Panc1 (cell line): ENCODE measurements around the gene AP1B1. TPM values are rescaled to one million over a fixed set of nuclear protein-coding genes. Genes with fewer than 3 reads are reported as not detected.

ENCODE experiments used
- ATAC-seq: fragments of 200-7000 bp; cut with Tn5 transposase; 2 replicates; pipeline ENCODE4 v1.9.1; 2020; ENCODE audit warnings: mild to moderate bottlenecking, moderate library complexity
- BruUV-seq: library from RNA; stranded (reverse); fragments of 400-500 nt; replicated peaks from 2 replicates; lab custom pipeline; 2021; lab: Mats Ljungman, UMichigan
- CTCF ChIA-PET: fragments of 300-600 bp; sonication (Branson Sonifier 250); formaldehyde crosslinking; loops from one replicate; lab custom pipeline; 2022; ENCODE audit warnings: antibody characterized with exemption; lab: Charles Lee
- POLR2A ChIA-PET: fragments of 300-600 bp; sonication (Branson Sonifier 250); formaldehyde crosslinking; loops from one replicate; lab custom pipeline; 2022; ENCODE audit warnings: antibody characterized with exemption; lab: Charles Lee
- DNase-seq: peaks from one replicate; pipeline ENCODE4 v3.0.0-alpha.2; 2010; ENCODE audit warnings: low read depth, low spot score
- H3K27ac ChIP-seq: 2 replicates; pipeline ENCODE4 v1.5.1; 2011; ENCODE audit warnings: mild to moderate bottlenecking, low read length, inconsistent platforms
- H3K27me3 ChIP-seq: fragments of 200-500 bp; sonication (Bioruptor generic); 2 replicates; pipeline ENCODE4 v1.6.0; 2014; ENCODE audit warnings: low read length, inconsistent platforms; ENCODE audit not compliant: control insufficient read depth, insufficient read depth
- H3K36me3 ChIP-seq: fragments of 200-500 bp; sonication (Bioruptor generic); 2 replicates; pipeline ENCODE4 v1.5.1; 2014; ENCODE audit warnings: inconsistent platforms, mild to moderate bottlenecking, low read length, moderate library complexity; ENCODE audit not compliant: control insufficient read depth, insufficient read depth
- H3K4me1 ChIP-seq: 2 replicates; pipeline ENCODE4 v1.5.1; 2011; ENCODE audit warnings: inconsistent platforms, mild to moderate bottlenecking, low read length, moderate library complexity; ENCODE audit not compliant: control insufficient read depth, insufficient read depth
- H3K4me3 ChIP-seq, 2 experiments: 2 replicates each; pipeline ENCODE4 v1.5.1; 2011 to 2012; ENCODE audit warnings: low read depth in 2 of 2, low read length in 2 of 2, mild to moderate bottlenecking in 2 of 2, inconsistent platforms in 1 of 2, moderate library complexity in 1 of 2
- H3K9me3 ChIP-seq: fragments of 200-500 bp; sonication (Bioruptor generic); 2 replicates; pipeline ENCODE4 v1.5.1; 2014; ENCODE audit warnings: low read depth, mild to moderate bottlenecking, inconsistent platforms, low read length, moderate library complexity; ENCODE audit not compliant: control insufficient read depth, insufficient read depth
- POLR2AphosphoS5 ChIP-seq: IDR thresholded peaks from 2 replicates; pipeline ENCODE4 v1.6.1; 2012; ENCODE audit warnings: mild to moderate bottlenecking, low read depth, low read length, moderate library complexity
- SIN3A ChIP-seq: IDR thresholded peaks from 2 replicates; pipeline ENCODE4 v1.6.1; 2012; ENCODE audit warnings: low read depth, mild to moderate bottlenecking, low read length, moderate library complexity, borderline replicate concordance; ENCODE audit not compliant: insufficient read depth
- TCF7L2 ChIP-seq: IDR thresholded peaks from 2 replicates; pipeline ENCODE4 v1.6.1; 2011; ENCODE audit warnings: mild to moderate bottlenecking, low read depth, low read length, inconsistent platforms
- in situ Hi-C: cut with HindIII; loops from 2 replicates; pipeline ENCODE4 v1.10.0; 2016; ENCODE audit warnings: low sequenced_read_pairs, low pct_unique_long_range_greater_than_20kb
- intact Hi-C: fragments of 100-400 bp; cut with micrococcal nuclease; formaldehyde crosslinking; loops from one replicate; pipeline ENCODE4 v1.10.0; 2022; ENCODE audit not compliant: unreplicated experiment
- total RNA-seq: library from RNA; stranded (reverse); gene quantifications from one replicate; pipeline ENCODE4 v1.2.1, GENCODE V29; 2021; ENCODE audit not compliant: unreplicated experiment
- TF ChIP-seq, protein P1 (sequence below), 2 experiments: IDR thresholded peaks; 2 replicates each; pipeline ENCODE4 v1.6.1; 2011 to 2012; ENCODE audit warnings: low read depth in 2 of 2, control low read depth in 1 of 2, low read length in 1 of 2, mild to moderate bottlenecking in 1 of 2, moderate library complexity in 1 of 2; ENCODE audit not compliant: insufficient read depth in 1 of 2
- TF ChIP-seq, protein P2 (sequence below): fragments of 450-650 bp; IDR thresholded peaks from 2 replicates; pipeline ENCODE4 v1.5.1; 2017; ENCODE audit warnings: mild to moderate bottlenecking

Gene AP1B1
- total RNA-seq, 1 experiment from 2014 or later, result 48.6 TPM

DNA sequence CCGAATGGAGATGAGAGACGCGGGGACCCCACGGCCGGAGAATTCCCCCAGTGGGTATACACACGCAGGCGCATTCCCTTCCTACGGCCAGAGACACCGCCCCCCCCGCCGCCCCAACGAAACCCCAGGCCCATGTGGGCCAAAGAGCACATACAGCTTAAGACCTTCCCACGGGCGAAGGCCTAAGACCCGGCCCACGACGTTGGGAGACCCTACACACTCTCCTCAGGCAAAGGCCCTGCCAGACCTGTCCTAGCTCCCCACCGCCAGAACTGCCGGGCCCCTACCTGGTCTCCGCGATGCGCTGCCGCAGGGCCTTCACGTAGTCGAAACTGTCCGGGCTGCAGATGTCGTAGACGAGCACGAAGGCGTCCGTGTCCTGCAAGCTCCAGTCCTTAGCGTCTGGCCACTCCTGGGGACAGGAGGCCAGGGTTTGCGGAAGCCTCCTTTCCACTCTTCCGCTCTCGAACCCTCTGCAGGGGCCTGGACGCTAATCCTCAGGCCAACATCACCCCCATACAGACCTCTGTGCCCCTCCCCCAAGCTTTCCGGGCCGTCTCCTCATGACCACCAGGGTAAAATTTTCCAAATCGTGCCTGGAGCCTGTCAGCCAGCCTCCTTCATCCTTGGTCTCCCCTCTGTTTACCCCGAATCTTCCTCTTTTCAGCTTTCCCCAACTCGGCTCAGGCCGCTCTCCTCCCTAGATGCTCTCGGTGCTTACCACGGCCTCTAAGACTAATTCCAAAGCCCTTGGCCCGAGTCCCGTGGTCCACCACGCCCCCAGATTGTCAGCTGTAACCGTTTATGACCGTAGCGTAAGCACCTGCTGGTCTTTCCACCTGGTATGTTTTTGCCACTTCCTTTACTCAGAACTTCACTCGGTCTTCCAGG lies 74.5 kb downstream of the AP1B1 start:
- intact Hi-C loops (no loop called here), in situ Hi-C loops (no loop called here)
- TF ChIP-seq POLR2AphosphoS5, result no peak
- TF ChIP-seq, protein P1, sequence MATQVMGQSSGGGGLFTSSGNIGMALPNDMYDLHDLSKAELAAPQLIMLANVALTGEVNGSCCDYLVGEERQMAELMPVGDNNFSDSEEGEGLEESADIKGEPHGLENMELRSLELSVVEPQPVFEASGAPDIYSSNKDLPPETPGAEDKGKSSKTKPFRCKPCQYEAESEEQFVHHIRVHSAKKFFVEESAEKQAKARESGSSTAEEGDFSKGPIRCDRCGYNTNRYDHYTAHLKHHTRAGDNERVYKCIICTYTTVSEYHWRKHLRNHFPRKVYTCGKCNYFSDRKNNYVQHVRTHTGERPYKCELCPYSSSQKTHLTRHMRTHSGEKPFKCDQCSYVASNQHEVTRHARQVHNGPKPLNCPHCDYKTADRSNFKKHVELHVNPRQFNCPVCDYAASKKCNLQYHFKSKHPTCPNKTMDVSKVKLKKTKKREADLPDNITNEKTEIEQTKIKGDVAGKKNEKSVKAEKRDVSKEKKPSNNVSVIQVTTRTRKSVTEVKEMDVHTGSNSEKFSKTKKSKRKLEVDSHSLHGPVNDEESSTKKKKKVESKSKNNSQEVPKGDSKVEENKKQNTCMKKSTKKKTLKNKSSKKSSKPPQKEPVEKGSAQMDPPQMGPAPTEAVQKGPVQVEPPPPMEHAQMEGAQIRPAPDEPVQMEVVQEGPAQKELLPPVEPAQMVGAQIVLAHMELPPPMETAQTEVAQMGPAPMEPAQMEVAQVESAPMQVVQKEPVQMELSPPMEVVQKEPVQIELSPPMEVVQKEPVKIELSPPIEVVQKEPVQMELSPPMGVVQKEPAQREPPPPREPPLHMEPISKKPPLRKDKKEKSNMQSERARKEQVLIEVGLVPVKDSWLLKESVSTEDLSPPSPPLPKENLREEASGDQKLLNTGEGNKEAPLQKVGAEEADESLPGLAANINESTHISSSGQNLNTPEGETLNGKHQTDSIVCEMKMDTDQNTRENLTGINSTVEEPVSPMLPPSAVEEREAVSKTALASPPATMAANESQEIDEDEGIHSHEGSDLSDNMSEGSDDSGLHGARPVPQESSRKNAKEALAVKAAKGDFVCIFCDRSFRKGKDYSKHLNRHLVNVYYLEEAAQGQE (IDR thresholded peaks at IDR 0.05; ENCODE audit: insufficient read depth in 1 of 2, low read depth in 2 of 2, low read length in 1 of 2), result no peak
- no peak for TF ChIP-seq TCF7L2
- TF ChIP-seq SIN3A, result no peak
- TF ChIP-seq, protein P2, sequence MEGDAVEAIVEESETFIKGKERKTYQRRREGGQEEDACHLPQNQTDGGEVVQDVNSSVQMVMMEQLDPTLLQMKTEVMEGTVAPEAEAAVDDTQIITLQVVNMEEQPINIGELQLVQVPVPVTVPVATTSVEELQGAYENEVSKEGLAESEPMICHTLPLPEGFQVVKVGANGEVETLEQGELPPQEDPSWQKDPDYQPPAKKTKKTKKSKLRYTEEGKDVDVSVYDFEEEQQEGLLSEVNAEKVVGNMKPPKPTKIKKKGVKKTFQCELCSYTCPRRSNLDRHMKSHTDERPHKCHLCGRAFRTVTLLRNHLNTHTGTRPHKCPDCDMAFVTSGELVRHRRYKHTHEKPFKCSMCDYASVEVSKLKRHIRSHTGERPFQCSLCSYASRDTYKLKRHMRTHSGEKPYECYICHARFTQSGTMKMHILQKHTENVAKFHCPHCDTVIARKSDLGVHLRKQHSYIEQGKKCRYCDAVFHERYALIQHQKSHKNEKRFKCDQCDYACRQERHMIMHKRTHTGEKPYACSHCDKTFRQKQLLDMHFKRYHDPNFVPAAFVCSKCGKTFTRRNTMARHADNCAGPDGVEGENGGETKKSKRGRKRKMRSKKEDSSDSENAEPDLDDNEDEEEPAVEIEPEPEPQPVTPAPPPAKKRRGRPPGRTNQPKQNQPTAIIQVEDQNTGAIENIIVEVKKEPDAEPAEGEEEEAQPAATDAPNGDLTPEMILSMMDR, result no peak
- Histone ChIP-seq H3K4me3 (peak overlapping the region in 1 of 2 experiments; percentile 36; a peak in 1 of 4 replicates), H3K4me1 (peaks cover 14% of the 10 kb centered on the region), H3K27ac (no peak overlapping the region), H3K27me3 (no peaks in the 10 kb centered on the region), H3K9me3 (no peaks in the 10 kb centered on the region), H3K36me3 (no peaks in the 10 kb centered on the region)
- BruUV-seq, result no TSS peak
- ATAC-seq (no peak), DNase-seq (no peak)
- CTCF ChIA-PET, result interaction anchor here (0.6 kb wide), 1 partner anchor 13 kb away, joined by 5 read pairs; no protein-coding TSS in a partner anchor
- POLR2A ChIA-PET, result no interaction called here

DNA sequence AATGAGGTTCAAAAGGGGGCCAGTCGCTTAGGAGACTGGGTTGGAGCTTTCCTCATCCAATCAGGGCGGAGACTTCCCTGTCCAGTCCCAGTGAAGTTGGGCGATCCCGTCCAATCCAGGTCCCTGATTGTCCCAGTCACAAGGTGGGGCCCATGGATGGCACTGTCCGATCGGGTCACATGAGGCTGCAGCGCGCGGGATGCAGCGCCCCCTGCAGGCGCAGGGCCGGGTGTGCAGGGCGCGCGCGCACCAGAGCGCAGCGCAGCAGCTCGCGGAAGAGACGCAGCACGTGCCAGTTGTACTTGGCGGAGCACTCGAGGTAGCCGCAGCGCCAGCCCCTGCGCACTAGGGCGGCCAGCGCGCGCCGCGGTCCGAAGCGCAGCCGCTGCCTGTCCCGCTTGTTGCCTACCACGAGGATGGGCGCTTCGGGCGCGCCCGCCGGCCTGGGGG lies 75.2 kb downstream of the AP1B1 start:
- DNase-seq, result no peak
- TF ChIP-seq, protein P2, result peak; percentile 75
- no peak for TF ChIP-seq POLR2AphosphoS5
- ATAC-seq, result no peak
- in situ Hi-C loops, result no loop called here
- BruUV-seq, result no TSS peak
- Histone ChIP-seq H3K4me1 (peaks cover 18% of the 10 kb centered on the region), H3K36me3 (no peaks in the 10 kb centered on the region), H3K27me3 (no peaks in the 10 kb centered on the region), H3K4me3 (no peak overlapping the region), H3K9me3 (no peaks in the 10 kb centered on the region), H3K27ac (no peak overlapping the region)
- intact Hi-C loops, result no loop called here
- CTCF ChIA-PET, result no interaction called here
- POLR2A ChIA-PET, result no interaction called here
